HepG2 (cell line): ENCODE measurements around the gene ZNF3. TPM values are rescaled to one million over a fixed set of nuclear protein-coding genes. Genes with fewer than 3 reads are reported as not detected.

Experiments
- ARNT ChIP-seq: fragments of 450-650 bp; IDR thresholded peaks from 2 replicates; pipeline ENCODE4 v1.6.1; 2017
- ATF7 ChIP-seq, 2 experiments: fragments of 450-650 bp in 1 of 2; sonication (generic) in 1 of 2; formaldehyde crosslinking in 1 of 2; IDR thresholded peaks; 2 replicates each; pipeline versions ENCODE4 v1.4.0 to v1.6.1; 2016 to 2020; ENCODE audit warnings: antibody characterized with exemption in 1 of 2, mild to moderate bottlenecking in 1 of 2, missing genetic modification reagents in 1 of 2
- CHD4 ChIP-seq: fragments of 200-600 bp; sonication (generic); IDR thresholded peaks from 2 replicates; pipeline ENCODE4 v1.7.0; 2017; ENCODE audit warnings: mild to moderate bottlenecking, low read length, borderline replicate concordance
- HNF4A ChIP-seq: sonication (generic); formaldehyde crosslinking; IDR thresholded peaks from 2 replicates; pipeline ENCODE4 v1.4.0; 2020; ENCODE audit warnings: missing genetic modification reagents
- ISL2 ChIP-seq: sonication (generic); formaldehyde crosslinking; IDR thresholded peaks from 2 replicates; pipeline ENCODE4 v1.5.0; 2020; ENCODE audit warnings: missing genetic modification reagents
- JUND ChIP-seq: sonication (generic); formaldehyde crosslinking; IDR thresholded peaks from 2 replicates; pipeline ENCODE4 v1.8.0; 2022; ENCODE audit warnings: mild to moderate bottlenecking, missing genetic modification reagents
- MEIS1 ChIP-seq: sonication (generic); formaldehyde crosslinking; IDR thresholded peaks from 2 replicates; pipeline ENCODE4 v1.9.0; 2021; ENCODE audit warnings: mild to moderate bottlenecking, missing genetic modification reagents, moderate library complexity, borderline replicate concordance
- MLLT10 ChIP-seq: sonication (generic); formaldehyde crosslinking; IDR thresholded peaks from 2 replicates; pipeline ENCODE4 v1.4.0; 2020; ENCODE audit warnings: missing genetic modification reagents
- NFKB2 ChIP-seq: sonication (generic); formaldehyde crosslinking; IDR thresholded peaks from 2 replicates; pipeline ENCODE4 v1.4.0; 2020; ENCODE audit warnings: missing genetic modification reagents, borderline replicate concordance
- NFYC ChIP-seq: IDR thresholded peaks from 2 replicates; pipeline ENCODE4 v1.6.1; 2016; ENCODE audit warnings: missing genetic modification reagents, missing compliant biosample characterization
- PHF8 ChIP-seq: sonication (generic); formaldehyde crosslinking; IDR thresholded peaks from 2 replicates; pipeline ENCODE4 v1.5.0; 2020; ENCODE audit warnings: missing genetic modification reagents
- U2AF2 ChIP-seq: fragments of 200-400 bp; formaldehyde crosslinking; IDR thresholded peaks from 2 replicates; pipeline ENCODE4 v1.6.1; 2017; ENCODE audit warnings: low read depth, mild to moderate bottlenecking, low read length
- ZBTB42 ChIP-seq: sonication (generic); formaldehyde crosslinking; IDR thresholded peaks from 2 replicates; pipeline ENCODE4 v1.5.0; 2020; ENCODE audit warnings: mild to moderate bottlenecking, missing genetic modification reagents
- ZNF180 ChIP-seq: sonication (generic); formaldehyde crosslinking; IDR thresholded peaks from 2 replicates; pipeline ENCODE4 v1.4.0; 2020; ENCODE audit warnings: low read depth, missing genetic modification reagents, borderline replicate concordance
- ZNF550 ChIP-seq: sonication (generic); formaldehyde crosslinking; IDR thresholded peaks from 2 replicates; pipeline ENCODE4 v1.4.0; 2020; ENCODE audit warnings: mild to moderate bottlenecking, missing genetic modification reagents, borderline replicate concordance
- ZNF563 ChIP-seq: sonication (generic); formaldehyde crosslinking; IDR thresholded peaks from 2 replicates; pipeline ENCODE4 v1.8.0; 2022; ENCODE audit warnings: mild to moderate bottlenecking, moderate library complexity, missing genetic modification reagents
- ZNF724P ChIP-seq: sonication (generic); formaldehyde crosslinking; IDR thresholded peaks from 2 replicates; pipeline ENCODE4 v1.8.0; 2022; ENCODE audit warnings: missing genetic modification reagents, borderline replicate concordance
- ZNF780A ChIP-seq: sonication (generic); formaldehyde crosslinking; IDR thresholded peaks from 2 replicates; pipeline ENCODE4 v1.8.0; 2022; ENCODE audit warnings: mild to moderate bottlenecking, missing genetic modification reagents, moderate library complexity
- ZNF891 ChIP-seq: sonication (generic); formaldehyde crosslinking; IDR thresholded peaks from 2 replicates; pipeline ENCODE4 v1.5.0; 2020; ENCODE audit warnings: mild to moderate bottlenecking, missing genetic modification reagents
- polyA plus RNA-seq, 8 experiments: library from polyadenylated mRNA; depleted of rRNA in 3 of 8; stranded (reverse) in 7 of 8; unstranded in 1 of 8; fragments of >200 nt; fragmentation: Illumina TruSeq in 4 of 8; extraction: Trizol in 4 of 8; gene quantifications; 2 replicates each; pipeline versions ENCODE4 v1.2.1 to v1.2.3, GENCODE V29; 2011 to 2016; ENCODE audit warnings: low read depth in 4 of 8, missing spikeins in 1 of 8, mixed read lengths in 1 of 8; ENCODE audit not compliant: insufficient read depth in 1 of 8
- total RNA-seq, 5 experiments: library from RNA; depleted of rRNA; stranded (reverse); fragments of >200 nt; fragmentation: Illumina TruSeq; extraction: Trizol; gene quantifications; 2 replicates each; pipeline ENCODE4 v1.2.3, GENCODE V29; 2016; ENCODE audit warnings: low read depth in 1 of 5
- TF ChIP-seq, protein P1 (sequence below): sonication (generic); formaldehyde crosslinking; IDR thresholded peaks from 2 replicates; pipeline ENCODE4 v1.4.0; 2020; ENCODE audit warnings: mild to moderate bottlenecking, missing genetic modification reagents
- TF ChIP-seq, protein P2 (sequence below): IDR thresholded peaks from 2 replicates; pipeline ENCODE4 v1.6.1; 2016; ENCODE audit warnings: missing compliant biosample characterization, missing genetic modification reagents, borderline replicate concordance
- TF ChIP-seq, protein P3 (sequence below): sonication (generic); formaldehyde crosslinking; IDR thresholded peaks from 2 replicates; pipeline ENCODE4 v1.5.0; 2020; ENCODE audit warnings: mild to moderate bottlenecking, low read depth, missing genetic modification reagents, borderline replicate concordance
- TF ChIP-seq, protein P4 (sequence below): sonication (generic); formaldehyde crosslinking; IDR thresholded peaks from 2 replicates; pipeline ENCODE4 v1.5.1; 2020; ENCODE audit warnings: mild to moderate bottlenecking, missing genetic modification reagents, moderate library complexity

Gene ZNF3
- total and polyA plus RNA-seq, 2 of the 13 experiments (the other 11 are each of a cell fraction or from before 2014, with no cell fraction given) = 33.7 to 56.9 TPM

DNA sequence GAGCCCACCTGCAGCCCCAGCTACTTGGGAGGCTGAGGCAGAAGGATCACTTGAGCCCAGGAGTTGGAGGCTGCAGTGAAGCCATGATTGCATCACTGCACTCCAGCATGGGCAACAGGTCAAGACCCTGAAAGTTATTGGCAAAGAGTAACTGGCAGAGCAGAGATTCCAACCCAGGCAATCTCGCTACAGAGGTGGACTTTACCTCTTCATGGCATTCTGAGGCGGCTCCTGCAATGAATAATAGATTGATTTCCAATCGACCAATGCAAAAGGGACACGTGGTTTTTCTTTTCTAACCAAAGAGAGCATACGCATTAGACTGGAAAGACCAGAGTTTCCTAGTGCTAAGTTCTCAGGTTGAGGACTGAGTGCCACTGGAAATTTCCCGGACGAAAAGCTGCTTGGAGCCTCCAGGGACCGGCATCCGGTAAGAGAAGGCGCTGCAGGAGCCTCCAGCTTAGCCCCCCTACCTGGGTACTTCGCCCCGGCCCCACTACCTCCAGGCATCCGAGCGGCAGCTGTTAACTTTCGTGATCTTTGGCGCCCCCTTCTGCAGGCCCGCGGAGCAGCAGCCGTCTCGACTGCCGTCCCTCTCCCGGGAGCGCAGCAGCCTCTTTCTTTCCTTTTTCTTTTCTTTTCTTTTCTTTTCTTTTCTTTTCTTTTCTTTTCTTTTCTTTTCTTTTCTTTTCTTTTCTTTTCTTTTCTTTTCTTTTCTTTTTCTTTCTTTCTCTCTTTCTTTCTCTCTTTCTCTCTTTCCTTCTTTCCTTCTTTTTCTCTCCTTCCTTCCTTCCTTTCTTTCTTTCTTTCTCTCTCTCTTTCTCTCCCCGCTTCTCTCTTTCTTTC, 49.3 kb upstream of the ZNF3 start (continued):
- TF ChIP-seq ZNF563 (CRISPR knock-in tag) (no peak), NFYC (no peak), CHD4 (no peak), NFKB2 (CRISPR knock-in tag) (no peak), ZBTB42 (no peak), MLLT10 (CRISPR knock-in tag) (no peak), ATF7 (IDR thresholded peaks at IDR 0.05) (peak; percentile 40; the same call in 1 of the 2 replicates), ATF7 (CRISPR knock-in tag; IDR thresholded peaks at IDR 0.05) (no peak), ZNF550 (no peak), PHF8 (CRISPR knock-in tag) (0 out of 2 replicates have a peak, but pooled peaks have one; percentile 16), ISL2 (CRISPR knock-in tag) (no peak), JUND (no peak), U2AF2 (peak; percentile 95), HNF4A (CRISPR knock-in tag) (peak; percentile 24; the same call in 1 of the 2 replicates), ARNT (no peak), ZNF891 (CRISPR knock-in tag) (no peak), ZNF780A (CRISPR knock-in tag) (no peak), ZNF180 (CRISPR knock-in tag) (no peak), ZNF724P (CRISPR knock-in tag) (no peak), MEIS1 (no peak)
- TF ChIP-seq, protein P1, sequence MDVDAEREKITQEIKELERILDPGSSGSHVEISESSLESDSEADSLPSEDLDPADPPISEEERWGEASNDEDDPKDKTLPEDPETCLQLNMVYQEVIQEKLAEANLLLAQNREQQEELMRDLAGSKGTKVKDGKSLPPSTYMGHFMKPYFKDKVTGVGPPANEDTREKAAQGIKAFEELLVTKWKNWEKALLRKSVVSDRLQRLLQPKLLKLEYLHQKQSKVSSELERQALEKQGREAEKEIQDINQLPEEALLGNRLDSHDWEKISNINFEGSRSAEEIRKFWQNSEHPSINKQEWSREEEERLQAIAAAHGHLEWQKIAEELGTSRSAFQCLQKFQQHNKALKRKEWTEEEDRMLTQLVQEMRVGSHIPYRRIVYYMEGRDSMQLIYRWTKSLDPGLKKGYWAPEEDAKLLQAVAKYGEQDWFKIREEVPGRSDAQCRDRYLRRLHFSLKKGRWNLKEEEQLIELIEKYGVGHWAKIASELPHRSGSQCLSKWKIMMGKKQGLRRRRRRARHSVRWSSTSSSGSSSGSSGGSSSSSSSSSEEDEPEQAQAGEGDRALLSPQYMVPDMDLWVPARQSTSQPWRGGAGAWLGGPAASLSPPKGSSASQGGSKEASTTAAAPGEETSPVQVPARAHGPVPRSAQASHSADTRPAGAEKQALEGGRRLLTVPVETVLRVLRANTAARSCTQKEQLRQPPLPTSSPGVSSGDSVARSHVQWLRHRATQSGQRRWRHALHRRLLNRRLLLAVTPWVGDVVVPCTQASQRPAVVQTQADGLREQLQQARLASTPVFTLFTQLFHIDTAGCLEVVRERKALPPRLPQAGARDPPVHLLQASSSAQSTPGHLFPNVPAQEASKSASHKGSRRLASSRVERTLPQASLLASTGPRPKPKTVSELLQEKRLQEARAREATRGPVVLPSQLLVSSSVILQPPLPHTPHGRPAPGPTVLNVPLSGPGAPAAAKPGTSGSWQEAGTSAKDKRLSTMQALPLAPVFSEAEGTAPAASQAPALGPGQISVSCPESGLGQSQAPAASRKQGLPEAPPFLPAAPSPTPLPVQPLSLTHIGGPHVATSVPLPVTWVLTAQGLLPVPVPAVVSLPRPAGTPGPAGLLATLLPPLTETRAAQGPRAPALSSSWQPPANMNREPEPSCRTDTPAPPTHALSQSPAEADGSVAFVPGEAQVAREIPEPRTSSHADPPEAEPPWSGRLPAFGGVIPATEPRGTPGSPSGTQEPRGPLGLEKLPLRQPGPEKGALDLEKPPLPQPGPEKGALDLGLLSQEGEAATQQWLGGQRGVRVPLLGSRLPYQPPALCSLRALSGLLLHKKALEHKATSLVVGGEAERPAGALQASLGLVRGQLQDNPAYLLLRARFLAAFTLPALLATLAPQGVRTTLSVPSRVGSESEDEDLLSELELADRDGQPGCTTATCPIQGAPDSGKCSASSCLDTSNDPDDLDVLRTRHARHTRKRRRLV (CRISPR knock-in tag) = 0 out of 2 replicates have a peak, but pooled peaks have one; percentile 30
- TF ChIP-seq, protein P2, sequence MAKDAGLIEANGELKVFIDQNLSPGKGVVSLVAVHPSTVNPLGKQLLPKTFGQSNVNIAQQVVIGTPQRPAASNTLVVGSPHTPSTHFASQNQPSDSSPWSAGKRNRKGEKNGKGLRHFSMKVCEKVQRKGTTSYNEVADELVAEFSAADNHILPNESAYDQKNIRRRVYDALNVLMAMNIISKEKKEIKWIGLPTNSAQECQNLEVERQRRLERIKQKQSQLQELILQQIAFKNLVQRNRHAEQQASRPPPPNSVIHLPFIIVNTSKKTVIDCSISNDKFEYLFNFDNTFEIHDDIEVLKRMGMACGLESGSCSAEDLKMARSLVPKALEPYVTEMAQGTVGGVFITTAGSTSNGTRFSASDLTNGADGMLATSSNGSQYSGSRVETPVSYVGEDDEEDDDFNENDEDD (CRISPR knock-in tag) = no peak
- TF ChIP-seq, protein P3, sequence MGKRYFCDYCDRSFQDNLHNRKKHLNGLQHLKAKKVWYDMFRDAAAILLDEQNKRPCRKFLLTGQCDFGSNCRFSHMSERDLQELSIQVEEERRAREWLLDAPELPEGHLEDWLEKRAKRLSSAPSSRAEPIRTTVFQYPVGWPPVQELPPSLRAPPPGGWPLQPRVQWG (CRISPR knock-in tag) = no peak
- TF ChIP-seq, protein P4, sequence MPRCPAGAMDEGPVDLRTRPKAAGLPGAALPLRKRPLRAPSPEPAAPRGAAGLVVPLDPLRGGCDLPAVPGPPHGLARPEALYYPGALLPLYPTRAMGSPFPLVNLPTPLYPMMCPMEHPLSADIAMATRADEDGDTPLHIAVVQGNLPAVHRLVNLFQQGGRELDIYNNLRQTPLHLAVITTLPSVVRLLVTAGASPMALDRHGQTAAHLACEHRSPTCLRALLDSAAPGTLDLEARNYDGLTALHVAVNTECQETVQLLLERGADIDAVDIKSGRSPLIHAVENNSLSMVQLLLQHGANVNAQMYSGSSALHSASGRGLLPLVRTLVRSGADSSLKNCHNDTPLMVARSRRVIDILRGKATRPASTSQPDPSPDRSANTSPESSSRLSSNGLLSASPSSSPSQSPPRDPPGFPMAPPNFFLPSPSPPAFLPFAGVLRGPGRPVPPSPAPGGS = no peak
- TF ChIP-seq, all 625 proteins: peak for 68
